ENCODE results near the gene ELAPOR1. TPM values are rescaled to one million over a fixed set of nuclear protein-coding genes. Genes with fewer than 3 reads are reported as not detected.
A peak's percentile ranks its signal among the peaks of the same experiment; 100 is the strongest.

ELAPOR1 gene
- total RNA-seq, 2 experiments from 2014 or later = 4.7 to 7.0 TPM

GRCh38 chr1:109162626-109163025 lies 48.7 kb downstream of the ELAPOR1 start:
- no peak overlapping the region for H3K27ac Mint-ChIP-seq
- intact Hi-C loops (cut with micrococcal nuclease) = no loop called here
- peak; percentile 37 for ATAC-seq

GRCh38 chr1:109163551-109163950 lies 49.6 kb downstream of the ELAPOR1 start:
- Mint-ChIP-seq H3K4me1 (ENCODE audit: low read depth) (peaks cover 18% of the 10 kb centered on the region), H3K9me3 (no peaks in the 10 kb centered on the region), H3K36me3 (ENCODE audit: low read depth) (peaks cover 2% of the 10 kb centered on the region), H3K4me3 (no peak overlapping the region), H3K27ac (no peak overlapping the region), H3K27me3 (no peaks in the 10 kb centered on the region)
- no peak for TF ChIP-seq CTCF (IDR thresholded peaks at IDR 0.05)
- no peak for ATAC-seq
- intact Hi-C loops (cut with micrococcal nuclease) = no loop called here
- CTCF ChIA-PET = interaction anchor here (0.9 to 1.2 kb wide), 3 partner anchors 30 to 114 kb away, joined by 3 read pairs; no protein-coding TSS in a partner anchor
- POLR2A ChIA-PET = interaction anchor here (0.8 to 1.4 kb wide), 2 partner anchors 34 to 53 kb away, joined by 3 read pairs; no protein-coding TSS in a partner anchor
- DNase-seq = no peak

More at GRCh38 chr1:109162626-109163025, 48.7 kb downstream of the ELAPOR1 start:
- peaks cover 18% of the 10 kb centered on the region for H3K4me1 Mint-ChIP-seq (ENCODE audit: low read depth)
- H3K27me3 Mint-ChIP-seq = no peaks in the 10 kb centered on the region
- no peak for DNase-seq
- no peak for TF ChIP-seq CTCF (IDR thresholded peaks at IDR 0.05)
- H3K4me3 Mint-ChIP-seq = no peak overlapping the region
- H3K9me3 Mint-ChIP-seq = no peaks in the 10 kb centered on the region
- POLR2A ChIA-PET = interaction anchor here (0.8 to 1.4 kb wide), 2 partner anchors 33 to 52 kb away, joined by 3 read pairs; no protein-coding TSS in a partner anchor
- CTCF ChIA-PET = interaction anchor here (1.2 to 1.4 kb wide), 2 partner anchors 50 to 74 kb away, joined by 3 to 6 read pairs; no protein-coding TSS in a partner anchor
- H3K36me3 Mint-ChIP-seq (ENCODE audit: low read depth) = no peaks in the 10 kb centered on the region

Other genes with a start within 250 kb of the ELAPOR1 start
- gene GPSM2, start 237.1 kb upstream of the ELAPOR1 start, total RNA-seq = 10 to 100 TPM; 10.6 to 11.1 TPM
- 10 to 100 TPM; 14.3 to 15.2 TPM for gene CLCC1, start 150.6 kb upstream of the ELAPOR1 start, total RNA-seq
- 1 to 10 TPM; 7.2 to 8.4 TPM for gene WDR47, start 72.0 kb upstream of the ELAPOR1 start, total RNA-seq
- gene TAF13, start 38.1 kb upstream of the ELAPOR1 start, total RNA-seq = 10 to 100 TPM; 18.5 to 19.0 TPM
- gene TMEM167B, start 23.4 kb upstream of the ELAPOR1 start, total RNA-seq = 10 to 100 TPM; 21.8 to 23.4 TPM
- gene SARS1, start 99.8 kb downstream of the ELAPOR1 start, total RNA-seq = 100 to 1,000 TPM; 226 to 228 TPM
- gene CELSR2, start 135.4 kb downstream of the ELAPOR1 start, total RNA-seq = 1 to 10 TPM; 2.7 to 3.1 TPM
- 10 to 100 TPM; 12.9 to 14.0 TPM for gene PSRC1, start 169.0 kb downstream of the ELAPOR1 start, total RNA-seq
- not detected for gene MYBPHL, start 192.9 kb downstream of the ELAPOR1 start, total RNA-seq